ENCODE data around the gene DDX6.

Gene DDX6

DNA sequence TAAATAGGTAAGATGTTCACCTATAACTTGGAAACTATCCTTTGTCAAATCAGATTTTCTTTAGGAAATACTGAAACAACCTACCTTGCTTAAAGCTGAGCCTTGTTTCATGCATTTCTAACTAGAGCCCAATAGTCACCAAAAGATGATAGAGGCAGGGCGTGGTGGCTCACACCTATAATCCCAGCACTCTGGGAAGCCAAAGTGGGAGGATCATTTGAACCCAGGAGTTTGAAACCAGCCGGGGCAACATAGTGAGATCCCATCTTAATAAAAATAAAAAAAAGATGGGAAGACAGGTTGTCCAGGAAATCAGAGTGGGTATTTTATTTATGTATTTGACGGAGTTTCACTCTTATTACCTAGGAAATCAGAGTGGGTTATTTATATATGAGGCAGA lies 38.3 kb downstream of the DDX6 start:
- H3K4me3 ChIP-seq (ENCODE audit: low read depth, low read length) = no peak overlapping the region
- TF ChIP-seq, protein P1, sequence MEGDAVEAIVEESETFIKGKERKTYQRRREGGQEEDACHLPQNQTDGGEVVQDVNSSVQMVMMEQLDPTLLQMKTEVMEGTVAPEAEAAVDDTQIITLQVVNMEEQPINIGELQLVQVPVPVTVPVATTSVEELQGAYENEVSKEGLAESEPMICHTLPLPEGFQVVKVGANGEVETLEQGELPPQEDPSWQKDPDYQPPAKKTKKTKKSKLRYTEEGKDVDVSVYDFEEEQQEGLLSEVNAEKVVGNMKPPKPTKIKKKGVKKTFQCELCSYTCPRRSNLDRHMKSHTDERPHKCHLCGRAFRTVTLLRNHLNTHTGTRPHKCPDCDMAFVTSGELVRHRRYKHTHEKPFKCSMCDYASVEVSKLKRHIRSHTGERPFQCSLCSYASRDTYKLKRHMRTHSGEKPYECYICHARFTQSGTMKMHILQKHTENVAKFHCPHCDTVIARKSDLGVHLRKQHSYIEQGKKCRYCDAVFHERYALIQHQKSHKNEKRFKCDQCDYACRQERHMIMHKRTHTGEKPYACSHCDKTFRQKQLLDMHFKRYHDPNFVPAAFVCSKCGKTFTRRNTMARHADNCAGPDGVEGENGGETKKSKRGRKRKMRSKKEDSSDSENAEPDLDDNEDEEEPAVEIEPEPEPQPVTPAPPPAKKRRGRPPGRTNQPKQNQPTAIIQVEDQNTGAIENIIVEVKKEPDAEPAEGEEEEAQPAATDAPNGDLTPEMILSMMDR (IDR thresholded peaks at IDR 0.05; ENCODE audit: borderline replicate concordance, insufficient read depth, low read depth, low read length) = no peak

DNA sequence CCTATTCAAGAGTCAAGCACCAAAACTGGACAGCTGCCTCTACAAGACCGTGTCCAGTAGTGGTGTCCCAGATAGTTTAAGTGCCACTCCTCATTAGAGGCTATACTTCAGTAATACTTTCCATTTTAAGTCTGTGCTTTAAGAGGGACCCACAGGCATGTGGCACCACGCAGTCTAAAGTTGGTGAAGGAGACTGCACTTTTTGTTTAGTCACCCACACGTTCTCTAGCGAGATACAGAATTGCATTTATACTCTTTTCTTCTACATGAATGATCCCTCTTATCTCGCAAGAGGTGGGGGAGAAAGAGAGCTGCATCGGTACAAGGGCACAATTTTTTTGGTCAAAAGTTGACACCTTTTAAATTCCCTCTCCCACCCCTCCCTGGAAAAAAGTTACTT lies 41.5 kb downstream of the DDX6 start:
- TF ChIP-seq, protein P1 (IDR thresholded peaks at IDR 0.05; ENCODE audit: borderline replicate concordance, insufficient read depth, low read depth, low read length) = no peak

DNA sequence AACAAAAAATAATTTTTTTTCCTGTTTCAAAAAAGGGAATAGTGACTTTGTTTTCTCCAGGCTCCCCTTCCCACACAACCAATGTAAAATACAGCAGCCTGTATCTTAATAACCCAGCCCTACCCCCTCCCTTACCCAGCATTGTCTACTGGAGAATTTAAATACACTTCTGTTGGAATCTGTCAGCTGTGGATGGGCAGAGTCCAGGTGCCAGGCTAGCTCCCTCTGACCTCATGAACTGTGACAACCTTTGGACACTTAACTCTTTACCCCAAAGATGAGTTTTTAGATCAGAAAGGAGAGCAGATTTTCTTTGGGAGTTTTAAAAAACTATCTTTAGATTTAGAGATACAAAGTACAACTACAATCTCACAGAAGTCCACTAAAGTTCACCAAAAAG lies 42.9 kb downstream of the DDX6 start:
- TF ChIP-seq, protein P1 (IDR thresholded peaks at IDR 0.05; ENCODE audit: borderline replicate concordance, insufficient read depth, low read depth, low read length) = no peak
- H3K4me3 ChIP-seq (ENCODE audit: low read depth, low read length) = no peak overlapping the region

More for the DNA sequence above, 41.5 kb downstream of the DDX6 start:
- no peak overlapping the region for H3K4me3 ChIP-seq (ENCODE audit: low read depth, low read length)

DNA sequence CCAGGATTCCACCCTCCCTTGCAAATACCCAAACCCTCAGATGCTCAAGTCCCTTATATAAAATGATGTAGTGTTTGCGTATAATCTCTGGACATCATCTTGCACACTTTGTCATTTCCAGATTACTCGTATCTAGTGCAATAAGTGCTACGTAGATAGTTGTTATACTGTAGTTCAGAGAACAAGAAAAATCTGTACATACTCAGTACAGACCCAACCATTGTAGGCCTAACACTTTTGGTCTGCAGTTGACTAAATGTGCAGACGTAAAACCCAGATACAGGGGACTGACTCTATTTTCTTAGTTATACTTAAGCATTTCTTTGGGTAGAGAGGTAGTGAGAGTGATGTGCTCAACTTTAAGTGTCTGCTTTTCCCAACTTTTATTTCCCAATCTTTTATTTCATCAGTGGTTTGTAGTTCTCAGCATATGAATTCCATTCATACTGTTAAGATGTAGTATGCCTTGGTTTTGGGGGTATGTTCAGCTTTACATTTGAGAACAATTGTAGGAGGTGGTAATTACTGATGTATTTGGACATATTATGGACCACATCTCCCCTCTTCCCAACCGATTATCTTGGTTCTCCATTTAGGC lies 43.9 kb downstream of the DDX6 start:
- H3K4me3 ChIP-seq (ENCODE audit: low read depth, low read length) = no peak overlapping the region
- TF ChIP-seq, protein P1 (IDR thresholded peaks at IDR 0.05; ENCODE audit: borderline replicate concordance, insufficient read depth, low read depth, low read length) = no peak

DNA sequence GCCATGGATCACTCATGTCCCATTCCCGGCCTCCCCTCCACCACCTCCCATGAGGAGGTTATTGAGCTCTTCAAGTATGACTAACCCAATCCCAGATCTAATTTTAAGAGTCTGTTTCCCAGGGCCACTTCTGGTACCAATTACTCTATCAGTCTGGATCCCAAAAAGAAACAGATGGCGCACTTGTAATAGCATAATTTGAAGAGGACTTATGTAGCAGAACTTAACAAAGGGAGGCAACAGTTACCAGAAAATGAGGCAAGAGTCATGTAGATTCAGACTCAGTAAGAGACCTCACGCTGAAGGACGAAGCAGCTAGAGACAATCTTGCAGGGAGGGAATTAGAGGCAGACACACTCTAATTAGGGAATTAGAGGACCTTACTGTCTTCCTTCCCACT lies 46.9 kb downstream of the DDX6 start:
- H3K4me3 ChIP-seq (ENCODE audit: low read depth, low read length) = no peak overlapping the region
- TF ChIP-seq, protein P1 (IDR thresholded peaks at IDR 0.05; ENCODE audit: borderline replicate concordance, insufficient read depth, low read depth, low read length) = no peak

DNA sequence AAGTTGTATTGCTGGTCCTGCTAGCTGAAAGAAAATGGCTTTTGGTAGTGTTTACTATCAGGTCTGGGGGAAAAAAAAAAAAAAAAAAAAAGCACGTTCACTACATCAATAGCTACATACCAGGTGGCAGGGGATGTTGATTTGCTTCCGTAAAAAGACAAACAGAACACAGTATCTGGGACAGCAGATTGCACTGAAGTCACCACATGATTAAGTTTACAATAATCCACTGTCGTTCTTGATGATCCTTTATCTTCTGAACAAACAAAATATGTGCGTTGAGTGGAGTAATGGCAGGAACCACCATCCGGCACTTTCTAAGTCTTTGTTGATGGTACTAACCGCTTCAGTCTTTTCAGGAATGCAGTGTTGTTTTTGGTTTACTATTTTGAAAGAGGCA lies 48.7 kb downstream of the DDX6 start:
- no peak overlapping the region for H3K4me3 ChIP-seq (ENCODE audit: low read depth, low read length)
- TF ChIP-seq, protein P1 (IDR thresholded peaks at IDR 0.05; ENCODE audit: borderline replicate concordance, insufficient read depth, low read depth, low read length) = no peak

DNA sequence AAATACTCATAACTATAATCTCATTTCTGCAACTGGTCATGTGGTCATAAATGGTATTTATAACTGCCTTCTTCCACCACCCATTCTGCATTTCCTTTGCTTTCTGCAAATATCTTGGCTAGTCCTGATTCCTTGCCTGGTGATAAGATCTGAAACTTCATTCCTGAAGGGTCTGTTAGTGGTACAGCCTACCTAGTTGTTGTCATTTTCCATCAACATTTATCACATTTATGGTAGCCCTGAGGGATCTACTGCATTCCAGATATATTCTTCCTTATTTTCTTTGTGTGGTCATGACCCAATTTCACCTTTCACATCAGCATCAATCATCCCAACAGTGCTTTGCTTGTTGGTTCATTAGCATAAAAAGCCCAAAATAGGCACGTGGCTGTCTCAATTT lies 50.1 kb downstream of the DDX6 start:
- no peak overlapping the region for H3K4me3 ChIP-seq (ENCODE audit: low read depth, low read length)
- TF ChIP-seq, protein P1 (IDR thresholded peaks at IDR 0.05; ENCODE audit: borderline replicate concordance, insufficient read depth, low read depth, low read length) = no peak
